WTC11 (cell line): ENCODE data around the gene USP47. TPM values are rescaled to one million over a fixed set of nuclear protein-coding genes. Genes with fewer than 3 reads are reported as not detected.

ENCODE experiments used
- ATAC-seq: fragments of 200-7000 bp; cut with Tn5 transposase; 2 replicates; pipeline ENCODE4 v1.10.0; 2021; ENCODE audit warnings: mild to moderate bottlenecking, moderate library complexity
- CTCF ChIA-PET: fragments of 300-600 bp; sonication (Branson Sonifier 250); formaldehyde crosslinking; loops from one replicate; lab custom pipeline; 2021; ENCODE audit warnings: antibody characterized with exemption; lab: Charles Lee
- POLR2A ChIA-PET: fragments of 350-600 bp; sonication (Branson Sonifier 250); formaldehyde crosslinking; loops from one replicate; lab custom pipeline; 2021; ENCODE audit warnings: antibody characterized with exemption; lab: Charles Lee
- DNase-seq: peaks from one replicate; pipeline ENCODE4 v3.0.0; 2021; ENCODE audit warnings: low spot score
- H3K27ac Mint-ChIP-seq: 2 replicates; pipeline ENCODE4 v1.8.0; 2021; ENCODE audit warnings: mixed read lengths
- H3K27me3 Mint-ChIP-seq: 2 replicates; pipeline ENCODE4 v1.8.0; 2021; ENCODE audit warnings: low read depth, mild to moderate bottlenecking, moderate library complexity, mixed read lengths
- H3K36me3 Mint-ChIP-seq: 2 replicates; pipeline ENCODE4 v1.8.0; 2021; ENCODE audit warnings: mixed read lengths
- H3K4me1 Mint-ChIP-seq: 2 replicates; pipeline ENCODE4 v1.8.0; 2022; ENCODE audit warnings: mixed read lengths
- H3K4me3 Mint-ChIP-seq: 2 replicates; pipeline ENCODE4 v1.8.0; 2021; ENCODE audit warnings: mild to moderate bottlenecking, moderate library complexity, mixed read lengths
- H3K9me3 Mint-ChIP-seq: 2 replicates; pipeline ENCODE4 v1.8.0; 2021; ENCODE audit warnings: mixed read lengths
- ATF3 ChIP-seq: sonication (generic); formaldehyde crosslinking; conservative IDR thresholded peaks from 2 replicates; pipeline ENCODE4 v1.8.1; 2022; ENCODE audit warnings: mild to moderate bottlenecking, missing genetic modification reagents
- CREB1 ChIP-seq: sonication (generic); formaldehyde crosslinking; IDR thresholded peaks from 2 replicates; pipeline ENCODE4 v1.8.0; 2023; ENCODE audit warnings: mild to moderate bottlenecking, missing genetic modification reagents
- HMGXB4 ChIP-seq: sonication (generic); formaldehyde crosslinking; IDR thresholded peaks from 2 replicates; pipeline ENCODE4 v1.8.1; 2023; ENCODE audit warnings: mild to moderate bottlenecking, moderate library complexity, missing genetic modification reagents
- JAZF1 ChIP-seq: fragments of 250-450 bp; sonication (Bioruptor Pico); IDR thresholded peaks from 2 replicates; pipeline ENCODE4 v1.9.0; 2021; ENCODE audit warnings: moderate library complexity, mild to moderate bottlenecking, inconsistent platforms
- JUN ChIP-seq: sonication (generic); formaldehyde crosslinking; IDR thresholded peaks from 2 replicates; pipeline ENCODE4 v1.8.0; 2023; ENCODE audit warnings: mild to moderate bottlenecking, missing genetic modification reagents
- NFYB ChIP-seq: sonication (generic); formaldehyde crosslinking; conservative IDR thresholded peaks from 2 replicates; pipeline ENCODE4 v1.8.0; 2022; ENCODE audit warnings: low read depth, missing genetic modification reagents
- PRRX2 ChIP-seq: fragments of 250-450 bp; sonication (Bioruptor Pico); IDR thresholded peaks from 2 replicates; pipeline ENCODE4 v1.8.0; 2021; ENCODE audit warnings: mild to moderate bottlenecking
- ZNF121 ChIP-seq: sonication (generic); formaldehyde crosslinking; IDR thresholded peaks from 2 replicates; pipeline ENCODE4 v1.8.0; 2023; ENCODE audit warnings: missing genetic modification reagents
- ZNF138 ChIP-seq: sonication (generic); formaldehyde crosslinking; conservative IDR thresholded peaks from 2 replicates; pipeline ENCODE4 v1.8.1; 2022; ENCODE audit warnings: mild to moderate bottlenecking, moderate library complexity, missing genetic modification reagents
- ZNF219 ChIP-seq: sonication (generic); formaldehyde crosslinking; IDR thresholded peaks from 2 replicates; pipeline ENCODE4 v1.8.0; 2023; ENCODE audit warnings: missing genetic modification reagents, mild to moderate bottlenecking, borderline replicate concordance
- ZNF281 ChIP-seq: sonication (generic); formaldehyde crosslinking; IDR thresholded peaks from 2 replicates; pipeline ENCODE4 v1.8.0; 2023; ENCODE audit warnings: mild to moderate bottlenecking, missing genetic modification reagents
- ZNF396 ChIP-seq: fragments of 250-450 bp; sonication (Bioruptor Pico); IDR thresholded peaks from 2 replicates; pipeline ENCODE4 v1.8.0; 2021; ENCODE audit warnings: mild to moderate bottlenecking, moderate library complexity, borderline replicate concordance
- total RNA-seq: library from RNA; stranded (reverse); gene quantifications from 3 replicates; pipeline ENCODE4 v1.2.3, GENCODE V29; 2021
- TF ChIP-seq, protein P1 (sequence below): fragments of 250-450 bp; sonication (Bioruptor Pico); IDR thresholded peaks from 2 replicates; pipeline ENCODE4 v1.9.0; 2021; ENCODE audit warnings: mild to moderate bottlenecking
- TF ChIP-seq, protein P2 (sequence below): sonication (generic); formaldehyde crosslinking; IDR thresholded peaks from 2 replicates; pipeline ENCODE4 v1.8.1; 2022; ENCODE audit warnings: mild to moderate bottlenecking, missing genetic modification reagents, moderate library complexity, borderline replicate concordance
- TF ChIP-seq, protein P3 (sequence below): sonication (generic); formaldehyde crosslinking; IDR thresholded peaks from 2 replicates; pipeline ENCODE4 v1.8.0; 2022; ENCODE audit warnings: mild to moderate bottlenecking, missing genetic modification reagents

USP47 gene
- total RNA-seq, 1 experiment from 2014 or later, result 19.7 TPM

DNA sequence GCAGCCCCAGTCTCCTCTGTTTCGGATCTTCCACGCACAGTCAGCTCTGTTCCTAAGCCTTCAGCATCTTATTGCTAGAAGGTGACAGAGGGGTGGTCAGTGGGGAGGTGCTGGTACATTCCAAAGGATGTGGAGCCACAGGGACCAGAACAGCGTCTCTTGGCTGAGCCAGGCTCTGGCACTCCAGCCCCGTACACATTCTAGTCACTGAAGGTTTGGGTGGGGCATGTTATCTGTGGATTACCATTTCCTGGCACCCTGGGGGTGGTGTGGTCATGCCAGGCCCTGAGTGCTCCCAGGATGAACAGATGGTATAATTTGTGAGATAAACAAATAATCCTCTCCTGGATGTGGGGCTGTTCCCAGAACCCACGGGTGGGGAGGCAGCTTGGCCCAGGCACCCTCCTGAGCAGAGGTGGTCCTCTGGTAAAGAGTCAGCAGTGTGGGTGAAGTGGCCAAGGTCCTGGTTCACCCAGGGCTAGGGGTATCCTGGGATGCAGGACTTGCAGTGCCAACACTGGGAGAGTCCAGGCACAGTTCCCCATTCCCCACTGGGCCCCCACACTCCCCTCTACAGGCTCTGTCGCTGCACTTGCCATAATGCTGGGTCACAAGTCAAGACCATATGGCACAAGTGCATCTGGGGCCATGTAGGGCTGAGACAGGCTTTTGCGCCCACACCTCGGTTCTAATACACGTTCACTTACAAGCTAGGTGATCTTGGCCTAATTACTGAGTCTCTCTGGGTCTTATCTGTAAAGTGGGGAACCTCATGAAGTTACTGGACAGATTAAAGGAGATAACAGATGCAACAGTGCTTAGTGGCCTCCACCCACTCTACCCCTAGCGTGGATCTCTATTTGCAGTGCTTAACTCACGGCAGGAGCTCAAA lies 133.7 kb downstream of the USP47 start (continued):
- TF ChIP-seq, protein P1, sequence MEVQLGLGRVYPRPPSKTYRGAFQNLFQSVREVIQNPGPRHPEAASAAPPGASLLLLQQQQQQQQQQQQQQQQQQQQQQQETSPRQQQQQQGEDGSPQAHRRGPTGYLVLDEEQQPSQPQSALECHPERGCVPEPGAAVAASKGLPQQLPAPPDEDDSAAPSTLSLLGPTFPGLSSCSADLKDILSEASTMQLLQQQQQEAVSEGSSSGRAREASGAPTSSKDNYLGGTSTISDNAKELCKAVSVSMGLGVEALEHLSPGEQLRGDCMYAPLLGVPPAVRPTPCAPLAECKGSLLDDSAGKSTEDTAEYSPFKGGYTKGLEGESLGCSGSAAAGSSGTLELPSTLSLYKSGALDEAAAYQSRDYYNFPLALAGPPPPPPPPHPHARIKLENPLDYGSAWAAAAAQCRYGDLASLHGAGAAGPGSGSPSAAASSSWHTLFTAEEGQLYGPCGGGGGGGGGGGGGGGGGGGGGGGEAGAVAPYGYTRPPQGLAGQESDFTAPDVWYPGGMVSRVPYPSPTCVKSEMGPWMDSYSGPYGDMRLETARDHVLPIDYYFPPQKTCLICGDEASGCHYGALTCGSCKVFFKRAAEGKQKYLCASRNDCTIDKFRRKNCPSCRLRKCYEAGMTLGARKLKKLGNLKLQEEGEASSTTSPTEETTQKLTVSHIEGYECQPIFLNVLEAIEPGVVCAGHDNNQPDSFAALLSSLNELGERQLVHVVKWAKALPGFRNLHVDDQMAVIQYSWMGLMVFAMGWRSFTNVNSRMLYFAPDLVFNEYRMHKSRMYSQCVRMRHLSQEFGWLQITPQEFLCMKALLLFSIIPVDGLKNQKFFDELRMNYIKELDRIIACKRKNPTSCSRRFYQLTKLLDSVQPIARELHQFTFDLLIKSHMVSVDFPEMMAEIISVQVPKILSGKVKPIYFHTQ (CRISPR knock-in tag), result no peak
- TF ChIP-seq JAZF1 (CRISPR knock-in tag), result no peak
- TF ChIP-seq, protein P2, sequence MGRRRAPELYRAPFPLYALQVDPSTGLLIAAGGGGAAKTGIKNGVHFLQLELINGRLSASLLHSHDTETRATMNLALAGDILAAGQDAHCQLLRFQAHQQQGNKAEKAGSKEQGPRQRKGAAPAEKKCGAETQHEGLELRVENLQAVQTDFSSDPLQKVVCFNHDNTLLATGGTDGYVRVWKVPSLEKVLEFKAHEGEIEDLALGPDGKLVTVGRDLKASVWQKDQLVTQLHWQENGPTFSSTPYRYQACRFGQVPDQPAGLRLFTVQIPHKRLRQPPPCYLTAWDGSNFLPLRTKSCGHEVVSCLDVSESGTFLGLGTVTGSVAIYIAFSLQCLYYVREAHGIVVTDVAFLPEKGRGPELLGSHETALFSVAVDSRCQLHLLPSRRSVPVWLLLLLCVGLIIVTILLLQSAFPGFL, result no peak
- TF ChIP-seq ZNF281 (CRISPR knock-in tag), result no peak
- no peak for TF ChIP-seq ZNF138
- TF ChIP-seq JUN, result no peak
- no peak for TF ChIP-seq NFYB
- no peak for TF ChIP-seq CREB1 (CRISPR knock-in tag)
- TF ChIP-seq ZNF396, result no peak
- no peak for TF ChIP-seq HMGXB4 (CRISPR knock-in tag)
- TF ChIP-seq ATF3 (CRISPR knock-in tag), result no peak
- no peak for TF ChIP-seq PRRX2
- TF ChIP-seq ZNF219 (CRISPR knock-in tag), result no peak
- TF ChIP-seq, protein P3, sequence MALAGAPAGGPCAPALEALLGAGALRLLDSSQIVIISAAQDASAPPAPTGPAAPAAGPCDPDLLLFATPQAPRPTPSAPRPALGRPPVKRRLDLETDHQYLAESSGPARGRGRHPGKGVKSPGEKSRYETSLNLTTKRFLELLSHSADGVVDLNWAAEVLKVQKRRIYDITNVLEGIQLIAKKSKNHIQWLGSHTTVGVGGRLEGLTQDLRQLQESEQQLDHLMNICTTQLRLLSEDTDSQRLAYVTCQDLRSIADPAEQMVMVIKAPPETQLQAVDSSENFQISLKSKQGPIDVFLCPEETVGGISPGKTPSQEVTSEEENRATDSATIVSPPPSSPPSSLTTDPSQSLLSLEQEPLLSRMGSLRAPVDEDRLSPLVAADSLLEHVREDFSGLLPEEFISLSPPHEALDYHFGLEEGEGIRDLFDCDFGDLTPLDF, result no peak
- TF ChIP-seq ZNF121 (CRISPR knock-in tag), result no peak

GRCh38 chr11:11976481-11977127 lies 134.8 kb downstream of the USP47 start:
- no peak for DNase-seq
- H3K4me3 Mint-ChIP-seq, result no peak overlapping the region
- CTCF ChIA-PET, result interaction anchor here (0.7 to 2.5 kb wide), 7 partner anchors 10 to 312 kb away, joined by 3 to 38 read pairs (median 3); no protein-coding TSS in a partner anchor

More at GRCh38 chr11:11976481-11977127, 134.8 kb downstream of the USP47 start:
- peak; percentile 9; the same call in 1 of the 2 replicates for ATAC-seq
- POLR2A ChIA-PET, result no interaction called here
- Mint-ChIP-seq H3K9me3 (no peaks in the 10 kb centered on the region), H3K27ac (no peak overlapping the region), H3K36me3 (peaks cover 3% of the 10 kb centered on the region; the same call in 1 of the 2 replicates), H3K27me3 (no peaks in the 10 kb centered on the region; the same call in 1 of the 2 replicates), H3K4me1 (peaks cover 24% of the 10 kb centered on the region)
- no peak for TF ChIP-seq JUN
